Retinal pigment epithelial cell (primary cell): ENCODE data around the gene CPZ.
A peak's percentile ranks its signal among the peaks of the same experiment; 100 is the strongest.

Experiments
- DNase-seq: peaks from one replicate; pipeline ENCODE4 v3.0.0-alpha.2; 2010; ENCODE audit warnings: low read depth
- H3K4me3 ChIP-seq: 2 replicates; pipeline ENCODE4 v1.5.1; 2011; ENCODE audit warnings: mild to moderate bottlenecking, low read length, control low read depth, moderate library complexity
- TF ChIP-seq, protein P1 (sequence below): conservative IDR thresholded peaks from 2 replicates; pipeline ENCODE4 v1.5.1; 2011; ENCODE audit warnings: low read depth, low read length, control low read depth, inconsistent platforms

The CPZ gene

DNA sequence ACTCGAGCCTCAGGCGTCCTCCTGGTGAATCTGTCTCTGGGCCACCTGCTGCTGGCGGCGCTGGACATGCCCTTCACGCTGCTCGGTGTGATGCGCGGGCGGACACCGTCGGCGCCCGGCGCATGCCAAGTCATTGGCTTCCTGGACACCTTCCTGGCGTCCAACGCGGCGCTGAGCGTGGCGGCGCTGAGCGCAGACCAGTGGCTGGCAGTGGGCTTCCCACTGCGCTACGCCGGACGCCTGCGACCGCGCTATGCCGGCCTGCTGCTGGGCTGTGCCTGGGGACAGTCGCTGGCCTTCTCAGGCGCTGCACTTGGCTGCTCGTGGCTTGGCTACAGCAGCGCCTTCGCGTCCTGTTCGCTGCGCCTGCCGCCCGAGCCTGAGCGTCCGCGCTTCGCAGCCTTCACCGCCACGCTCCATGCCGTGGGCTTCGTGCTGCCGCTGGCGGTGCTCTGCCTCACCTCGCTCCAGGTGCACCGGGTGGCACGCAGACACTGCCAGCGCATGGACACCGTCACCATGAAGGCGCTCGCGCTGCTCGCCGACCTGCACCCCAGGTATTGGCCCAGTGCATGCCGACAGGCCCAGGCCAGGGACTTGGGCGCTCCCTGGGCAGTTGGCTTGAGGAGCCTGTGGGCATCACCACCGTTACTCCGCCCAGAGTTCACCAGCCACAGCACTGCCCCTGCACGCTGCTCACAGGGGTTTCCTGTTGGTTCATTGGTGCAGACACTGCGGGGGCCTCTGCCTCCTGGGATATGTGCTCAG lies 11.3 kb upstream of the CPZ start:
- no peak overlapping the region for H3K4me3 ChIP-seq
- no peak for DNase-seq
- TF ChIP-seq, protein P1, sequence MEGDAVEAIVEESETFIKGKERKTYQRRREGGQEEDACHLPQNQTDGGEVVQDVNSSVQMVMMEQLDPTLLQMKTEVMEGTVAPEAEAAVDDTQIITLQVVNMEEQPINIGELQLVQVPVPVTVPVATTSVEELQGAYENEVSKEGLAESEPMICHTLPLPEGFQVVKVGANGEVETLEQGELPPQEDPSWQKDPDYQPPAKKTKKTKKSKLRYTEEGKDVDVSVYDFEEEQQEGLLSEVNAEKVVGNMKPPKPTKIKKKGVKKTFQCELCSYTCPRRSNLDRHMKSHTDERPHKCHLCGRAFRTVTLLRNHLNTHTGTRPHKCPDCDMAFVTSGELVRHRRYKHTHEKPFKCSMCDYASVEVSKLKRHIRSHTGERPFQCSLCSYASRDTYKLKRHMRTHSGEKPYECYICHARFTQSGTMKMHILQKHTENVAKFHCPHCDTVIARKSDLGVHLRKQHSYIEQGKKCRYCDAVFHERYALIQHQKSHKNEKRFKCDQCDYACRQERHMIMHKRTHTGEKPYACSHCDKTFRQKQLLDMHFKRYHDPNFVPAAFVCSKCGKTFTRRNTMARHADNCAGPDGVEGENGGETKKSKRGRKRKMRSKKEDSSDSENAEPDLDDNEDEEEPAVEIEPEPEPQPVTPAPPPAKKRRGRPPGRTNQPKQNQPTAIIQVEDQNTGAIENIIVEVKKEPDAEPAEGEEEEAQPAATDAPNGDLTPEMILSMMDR, result no peak

DNA sequence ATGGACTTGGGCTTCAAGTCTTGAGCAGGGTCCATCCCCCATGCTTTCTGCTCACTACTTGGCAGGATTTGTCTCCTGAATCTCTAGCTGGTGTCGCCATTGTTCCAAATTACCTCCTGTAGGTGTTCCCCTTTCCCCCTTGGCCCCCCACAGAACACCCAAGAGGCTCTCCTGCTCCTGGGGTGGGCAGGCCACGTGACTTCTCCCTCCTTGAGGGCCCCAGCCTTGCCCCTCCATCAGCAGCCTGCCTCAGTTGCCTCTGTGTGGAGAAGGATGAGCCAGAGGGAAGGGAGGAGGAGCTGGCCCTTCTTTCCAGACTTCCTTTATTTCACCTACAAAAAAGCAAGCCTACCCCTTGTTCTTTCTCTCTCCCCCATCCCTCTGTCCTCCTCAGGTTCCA lies 10.5 kb upstream of the CPZ start:
- no peak overlapping the region for H3K4me3 ChIP-seq
- DNase-seq, result no peak
- TF ChIP-seq, protein P1, result no peak

DNA sequence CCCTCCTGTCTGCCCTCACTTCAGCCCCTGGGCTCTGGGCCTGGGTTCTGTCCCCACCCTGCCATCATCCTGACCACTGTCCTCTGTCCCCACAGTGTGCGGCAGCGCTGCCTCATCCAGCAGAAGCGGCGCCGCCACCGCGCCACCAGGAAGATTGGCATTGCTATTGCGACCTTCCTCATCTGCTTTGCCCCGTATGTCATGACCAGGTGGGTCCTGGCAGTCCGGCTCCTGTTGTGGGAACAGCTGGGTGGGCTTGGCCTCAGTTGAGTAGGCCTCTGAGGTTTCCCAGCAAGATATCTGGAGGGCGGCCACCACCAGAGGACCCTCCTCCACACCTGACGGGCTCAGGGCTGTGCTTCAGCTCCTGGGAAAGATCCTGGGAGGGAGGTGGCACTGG lies 10.1 kb upstream of the CPZ start:
- no peak overlapping the region for H3K4me3 ChIP-seq
- DNase-seq, result no peak
- TF ChIP-seq, protein P1, result no peak

DNA sequence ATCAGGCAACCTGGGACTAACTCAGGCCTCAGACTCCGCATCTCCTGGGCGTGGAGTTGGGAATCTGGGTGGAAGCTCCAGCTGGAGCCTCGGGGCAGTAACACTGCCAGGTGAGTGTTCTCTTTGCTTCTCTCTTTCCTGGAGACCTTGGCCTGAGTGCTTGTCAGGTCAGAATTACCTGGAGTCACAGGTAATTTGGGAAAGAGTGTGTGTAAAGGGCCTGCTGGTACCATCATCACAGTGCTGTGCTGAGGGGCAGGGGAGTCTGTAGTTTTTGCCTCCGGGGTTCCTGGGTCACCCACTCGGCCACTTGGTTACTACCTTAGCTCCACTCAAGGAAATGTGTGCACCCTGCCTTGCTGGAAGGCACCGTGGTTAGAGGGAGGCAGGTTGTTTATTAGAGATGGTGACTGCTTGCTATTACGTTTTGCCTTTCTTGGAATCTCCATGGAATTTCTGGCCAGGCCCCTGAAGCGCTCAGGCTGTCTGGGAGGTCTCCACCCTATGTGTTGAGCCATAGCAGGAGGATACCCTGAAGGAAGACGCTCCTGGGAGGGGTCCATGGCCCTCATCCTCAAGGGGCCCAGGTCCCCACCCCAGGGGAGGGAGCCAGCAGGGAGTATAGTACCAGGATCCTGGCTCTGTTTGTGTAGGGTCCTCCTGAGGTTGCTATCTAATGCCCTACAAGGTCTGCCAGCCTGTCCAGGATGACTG lies 9.5 kb upstream of the CPZ start:
- no peak for DNase-seq
- TF ChIP-seq, protein P1, result no peak
- H3K4me3 ChIP-seq, result no peak overlapping the region

DNA sequence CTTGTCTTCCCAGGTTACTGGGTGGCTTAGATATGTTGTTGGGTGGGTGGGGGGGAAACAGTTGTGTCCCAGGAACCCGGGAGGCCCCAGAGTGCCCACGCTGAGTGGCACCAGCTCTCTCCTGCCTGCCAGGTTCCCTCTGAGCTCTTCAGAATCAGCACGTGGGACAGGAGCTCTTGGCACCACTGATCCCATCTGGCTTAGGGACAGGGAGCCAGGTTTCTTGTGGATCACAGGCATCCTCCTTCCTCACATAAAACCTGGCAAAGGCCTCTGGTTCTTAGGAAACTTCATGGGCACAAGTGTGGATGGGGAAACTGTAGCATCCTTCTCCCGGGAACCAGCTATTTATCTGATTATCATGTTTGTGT lies 8.9 kb upstream of the CPZ start:
- TF ChIP-seq, protein P1, result no peak
- no peak for DNase-seq
- no peak overlapping the region for H3K4me3 ChIP-seq

DNA sequence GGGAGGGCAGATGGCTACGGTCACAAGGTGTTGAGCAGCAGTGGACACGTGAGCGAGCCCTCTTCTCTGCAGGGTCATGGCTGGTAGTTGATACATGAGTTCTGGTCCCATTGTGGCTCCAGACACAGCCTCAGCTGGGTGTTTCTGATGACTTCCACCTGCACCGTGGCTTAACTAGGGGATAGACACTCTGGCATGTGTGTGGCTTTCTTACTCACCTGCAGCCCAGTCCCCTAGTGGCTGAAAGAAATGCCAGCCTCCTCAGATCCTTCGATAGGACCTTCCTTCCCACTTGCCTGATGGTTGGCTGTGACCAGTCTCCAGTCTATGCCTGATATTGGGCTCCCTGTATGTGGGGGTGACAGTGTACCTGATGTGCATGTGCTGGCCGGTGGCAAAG lies 7.4 kb upstream of the CPZ start:
- no peak overlapping the region for H3K4me3 ChIP-seq
- TF ChIP-seq, protein P1, result peak; percentile 40
- DNase-seq, result no peak

DNA sequence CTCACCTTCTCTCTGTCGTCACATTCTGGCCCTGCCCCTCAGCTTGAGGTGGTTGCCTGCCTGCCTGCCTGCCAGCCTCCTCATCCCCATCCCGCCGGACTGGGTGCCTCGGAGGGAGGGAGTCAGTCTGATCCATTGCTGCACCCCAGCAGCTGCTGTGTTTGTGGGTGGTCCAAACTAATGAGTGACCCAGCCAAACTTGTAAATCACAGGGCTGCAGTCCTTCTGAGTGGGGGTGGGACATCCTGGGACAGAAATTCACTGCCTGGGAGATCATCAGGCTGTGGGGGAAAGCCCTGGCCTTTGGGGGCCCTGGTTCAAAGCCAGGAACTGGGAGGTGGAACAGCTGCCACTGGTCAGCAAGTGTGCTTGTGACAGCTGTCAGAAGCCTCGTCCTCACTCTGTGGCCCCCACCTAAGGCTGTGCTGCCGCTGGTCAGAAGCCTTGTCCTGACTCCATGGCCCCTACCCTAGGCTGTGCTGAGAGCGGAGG lies 6.8 kb upstream of the CPZ start:
- H3K4me3 ChIP-seq, result no peak overlapping the region
- TF ChIP-seq, protein P1, result no peak
- DNase-seq, result no peak
